Retinal pigment epithelial cell (primary cell): Measurements from ENCODE around the gene KCNJ8.
"Not testable (repeated sequence)": the region's sequence is repeated elsewhere in the genome, so short reads cannot be mapped to it uniquely, and the experiment has no call there.

Experiments
- DNase-seq: peaks from one replicate; pipeline ENCODE4 v3.0.0-alpha.2; 2010; ENCODE audit warnings: low read depth
- H3K4me3 ChIP-seq: 2 replicates; pipeline ENCODE4 v1.5.1; 2011; ENCODE audit warnings: mild to moderate bottlenecking, low read length, control low read depth, moderate library complexity
- CTCF ChIP-seq: conservative IDR thresholded peaks from 2 replicates; pipeline ENCODE4 v1.5.1; 2011; ENCODE audit warnings: low read depth, low read length, control low read depth, inconsistent platforms

The KCNJ8 gene

GRCh38 chr12:21814814-21815213 is 40.3 kb upstream of the KCNJ8 start:
- no peak for DNase-seq
- H3K4me3 ChIP-seq, result no peak overlapping the region
- no peak for TF ChIP-seq CTCF

GRCh38 chr12:21814327-21814726 is 39.8 kb upstream of the KCNJ8 start:
- no peak overlapping the region for H3K4me3 ChIP-seq
- TF ChIP-seq CTCF, result no peak
- DNase-seq, result no peak

GRCh38 chr12:21813751-21814150 is 39.2 kb upstream of the KCNJ8 start:
- H3K4me3 ChIP-seq, result no peak overlapping the region
- DNase-seq, result no peak
- no peak for TF ChIP-seq CTCF

- no peak for DNase-seq
- TF ChIP-seq CTCF, result no peak
- H3K4me3 ChIP-seq, result no peak overlapping the region
Observed at GRCh38 chr12:21813125-21813524, 38.6 kb upstream of the KCNJ8 start.

- H3K4me3 ChIP-seq, DNase-seq: not testable (repeated sequence)
Observed at GRCh38 chr12:21812340-21812739, 37.8 kb upstream of the KCNJ8 start.

- no peak for DNase-seq
- H3K4me3 ChIP-seq, result no peak overlapping the region
- TF ChIP-seq CTCF, result no peak
Observed at GRCh38 chr12:21809100-21809499, 34.6 kb upstream of the KCNJ8 start.

- H3K4me3 ChIP-seq, result no peak overlapping the region
- DNase-seq, result no peak
- TF ChIP-seq CTCF, result no peak
Observed at GRCh38 chr12:21806255-21806654, 31.7 kb upstream of the KCNJ8 start.
